ENCODE data around the gene SNX30.
A peak's percentile ranks its signal among the peaks of the same experiment; 100 is the strongest.

SNX30 gene

DNA sequence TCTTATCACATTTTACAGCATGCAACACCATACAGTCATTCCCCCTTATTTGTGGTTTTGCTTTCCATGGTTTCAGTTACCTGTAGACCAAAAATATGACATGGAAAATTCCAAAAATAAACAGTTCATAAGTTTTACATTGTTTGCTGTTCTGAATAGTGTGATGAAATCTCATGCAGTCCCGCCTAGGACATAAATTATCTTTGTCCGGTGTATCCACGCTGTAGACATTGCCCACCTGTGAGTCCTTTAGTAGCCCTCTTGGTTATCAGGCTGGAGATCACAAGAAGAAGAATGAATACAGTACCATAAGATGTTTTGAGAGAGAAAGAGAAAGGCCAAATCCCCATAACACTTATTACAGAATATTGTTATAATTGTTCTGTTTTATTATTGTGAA is 72.1 kb downstream of the SNX30 start:
- no peak for DNase-seq (ENCODE audit: low spot score)

DNA sequence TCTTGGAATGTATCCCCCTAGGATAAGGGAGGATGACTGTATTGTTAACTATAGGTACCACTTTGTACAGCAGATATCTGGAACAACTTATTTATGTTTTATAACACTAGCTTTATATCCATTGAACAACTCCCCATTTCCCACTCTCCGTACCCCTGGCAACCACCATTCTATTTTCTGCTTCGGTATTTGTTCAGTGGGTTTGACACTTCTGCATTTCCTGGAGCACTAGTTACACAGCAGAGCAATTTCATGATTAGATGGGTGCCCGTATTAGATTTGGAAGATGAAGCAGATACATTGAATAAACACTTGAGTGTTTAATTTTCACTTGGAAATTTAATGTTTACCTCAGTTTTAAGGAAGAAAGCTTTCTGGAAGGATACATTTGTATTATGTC is 72.7 kb downstream of the SNX30 start:
- DNase-seq (ENCODE audit: low spot score), result no peak

GRCh38 chr9:112831281-112831851 is 80.8 kb downstream of the SNX30 start:
- no peak for DNase-seq (ENCODE audit: low spot score)

- no peak for DNase-seq (ENCODE audit: low spot score)
These were observed 81.4 kb downstream of the SNX30 start for GRCh38 chr9:112831969-112832368.

- DNase-seq (ENCODE audit: low spot score), result no peak
These were observed 82.5 kb downstream of the SNX30 start for GRCh38 chr9:112833081-112833480.

GRCh38 chr9:112836394-112836793 is 85.8 kb downstream of the SNX30 start:
- no peak for DNase-seq (ENCODE audit: low spot score)

GRCh38 chr9:112838342-112838741 is 87.8 kb downstream of the SNX30 start:
- no peak for DNase-seq (ENCODE audit: low spot score)

GRCh38 chr9:112839331-112839730 is 88.8 kb downstream of the SNX30 start:
- no peak for DNase-seq (ENCODE audit: low spot score)

DNA sequence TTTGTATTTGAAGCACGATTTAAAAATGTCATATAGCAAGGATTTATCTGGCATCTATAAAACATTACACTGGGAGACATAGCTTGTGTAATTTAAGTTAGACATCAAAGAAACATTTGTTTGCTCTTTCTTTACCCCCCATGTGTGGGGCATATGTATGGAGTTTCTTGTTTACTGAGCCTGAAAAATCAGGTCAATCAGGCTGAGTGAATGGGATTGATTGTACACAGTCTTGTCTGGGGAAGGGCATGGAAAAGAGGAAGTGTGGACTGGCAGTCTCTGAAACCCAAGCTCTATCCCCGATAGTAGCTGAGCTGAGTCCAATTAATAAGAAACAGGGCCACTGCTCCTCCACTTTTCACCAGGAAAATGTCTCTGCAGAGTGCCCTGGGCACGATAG is 90.7 kb downstream of the SNX30 start:
- no peak for DNase-seq (ENCODE audit: low spot score)

DNA sequence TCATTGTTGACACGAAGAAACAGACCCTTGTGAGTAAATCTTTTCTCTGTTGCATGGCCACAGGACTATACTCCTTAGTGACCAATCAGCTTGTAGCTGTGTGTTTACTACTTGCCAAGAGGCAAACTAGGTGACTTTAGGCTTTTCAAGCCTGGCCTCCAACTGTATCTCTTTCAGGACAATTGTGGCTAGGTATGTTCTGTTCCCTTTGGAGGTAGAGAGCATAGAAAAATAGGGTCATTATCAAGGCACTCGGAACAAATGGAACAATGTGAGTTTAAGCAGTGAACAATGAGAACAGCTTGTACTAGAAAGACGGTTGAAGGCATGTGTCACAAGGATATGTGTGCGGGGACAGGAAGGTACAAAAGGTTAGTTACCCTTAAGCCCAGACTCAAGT is 92.0 kb downstream of the SNX30 start:
- no peak for DNase-seq (ENCODE audit: low spot score)

DNA sequence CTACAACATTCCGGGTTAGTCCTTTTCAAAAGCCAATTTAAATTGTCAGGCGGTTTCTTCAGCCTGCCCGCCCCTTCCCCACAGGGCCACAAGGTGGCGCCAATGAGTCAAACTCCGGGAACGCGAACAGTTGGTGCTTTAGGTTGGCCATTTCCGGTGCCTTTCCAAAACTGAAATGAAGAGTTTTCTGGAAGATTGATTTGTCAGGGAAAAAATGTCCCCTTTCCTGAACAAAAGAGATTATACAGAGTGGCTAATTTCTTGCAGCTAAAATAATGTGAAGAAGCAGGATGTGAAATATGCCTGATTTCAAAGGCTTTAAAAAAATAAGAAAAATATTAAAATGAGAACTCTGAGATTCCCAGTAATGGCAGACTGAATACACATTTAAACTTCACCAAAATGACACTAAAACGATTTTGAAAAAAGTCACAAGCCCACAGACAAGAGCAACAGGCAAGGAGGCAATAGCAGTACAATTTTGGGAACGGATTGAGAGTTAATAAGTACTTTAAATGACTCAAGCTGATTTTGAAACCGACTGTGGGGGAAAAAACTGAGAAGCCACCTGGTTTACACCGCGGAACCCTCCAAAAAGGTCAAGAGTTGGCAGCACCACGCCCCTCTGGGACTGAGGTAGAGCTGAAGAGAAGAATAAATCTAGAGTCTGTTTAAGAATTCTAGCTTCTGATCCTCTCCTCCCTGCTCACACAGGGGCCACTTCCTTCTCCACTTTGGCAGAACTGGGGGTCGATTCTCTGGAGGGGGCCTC is 94.4 kb downstream of the SNX30 start:
- DNase-seq (ENCODE audit: low spot score), result peak; percentile 85

- no peak for DNase-seq (ENCODE audit: low spot score)
These were observed 96.2 kb downstream of the SNX30 start for GRCh38 chr9:112846528-112847488.

DNA sequence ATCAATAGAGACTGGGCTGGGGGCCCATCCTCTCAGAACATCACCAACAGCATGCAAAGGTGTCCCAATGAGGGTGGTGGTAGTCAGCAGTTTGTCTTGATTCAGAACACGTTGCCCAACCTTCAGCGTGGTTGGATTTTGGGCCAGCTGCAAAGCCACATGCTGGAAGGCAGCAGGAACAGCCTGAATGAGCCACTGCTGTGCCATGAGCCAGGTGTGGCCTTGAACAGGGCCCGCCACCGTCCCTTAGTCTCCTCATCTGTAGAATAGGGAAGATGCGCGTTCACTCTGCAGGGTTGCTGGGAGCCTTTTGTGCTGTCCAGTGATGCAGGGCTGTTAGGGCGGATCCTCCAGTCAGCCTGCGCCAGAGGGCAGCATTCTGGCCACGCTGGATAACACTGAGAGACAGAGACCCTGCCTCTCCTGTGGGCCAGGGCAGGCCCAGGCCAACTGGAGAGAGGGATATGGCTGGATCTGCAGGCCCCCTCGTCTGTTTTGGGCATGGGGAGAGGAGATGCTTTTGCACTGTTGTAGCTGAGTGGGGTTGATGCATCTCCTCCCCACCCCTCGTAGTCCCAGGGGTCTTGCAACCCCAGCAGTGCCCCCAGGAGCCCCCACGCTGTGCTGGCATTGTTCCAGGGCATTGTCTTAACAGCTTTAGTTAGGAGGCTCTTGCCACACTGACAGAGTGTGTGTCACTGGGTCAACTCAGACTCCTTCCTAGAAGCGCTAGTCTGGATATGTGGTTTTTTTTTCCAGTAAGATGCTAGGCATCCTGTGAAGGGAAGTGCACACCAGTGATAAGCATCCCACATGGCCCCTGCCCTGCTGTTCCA is 98.0 kb downstream of the SNX30 start:
- no peak for DNase-seq (ENCODE audit: low spot score)

- DNase-seq (ENCODE audit: low spot score), result no peak
These were observed 98.9 kb downstream of the SNX30 start for GRCh38 chr9:112849363-112849922.

GRCh38 chr9:112850840-112851239 is 100.3 kb downstream of the SNX30 start:
- no peak for DNase-seq (ENCODE audit: low spot score)

GRCh38 chr9:112852741-112853504 is 102.4 kb downstream of the SNX30 start:
- no peak for DNase-seq (ENCODE audit: low spot score)

DNA sequence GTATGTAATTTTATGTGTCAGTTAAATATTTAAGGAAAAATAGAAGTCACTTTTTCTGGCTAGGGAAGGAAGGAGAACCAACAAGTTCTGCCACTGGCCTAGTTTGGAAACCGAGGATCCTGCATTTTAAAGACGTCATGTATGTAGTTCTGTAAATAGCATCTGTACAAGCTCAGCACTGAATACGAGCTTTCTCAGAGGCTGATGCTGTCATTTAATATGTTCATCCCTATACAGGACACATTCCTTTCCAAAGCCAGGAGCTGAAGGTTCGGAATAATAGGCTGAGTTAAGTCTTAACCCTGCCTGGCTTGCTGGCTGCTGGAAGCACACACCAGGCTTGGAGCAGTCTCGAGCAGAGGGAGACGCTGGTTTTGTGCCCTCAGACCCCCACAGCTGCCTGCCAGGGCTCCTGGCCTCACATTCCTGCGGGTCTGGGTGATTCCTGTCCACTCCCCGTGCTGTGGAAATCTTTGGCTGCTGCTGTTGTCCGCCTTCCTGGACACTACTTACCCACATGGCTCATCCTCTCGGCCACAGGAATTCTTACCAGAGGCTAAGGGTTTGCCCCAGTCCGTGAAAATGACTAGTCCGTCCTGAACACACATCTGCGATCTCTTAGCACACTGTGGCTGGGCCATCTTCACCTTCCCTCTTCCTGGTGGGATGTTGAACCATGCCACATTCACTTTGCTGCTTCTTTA is 103.5 kb downstream of the SNX30 start:
- DNase-seq (ENCODE audit: low spot score), result no peak

- DNase-seq (ENCODE audit: low spot score), result no peak
These were observed 104.1 kb downstream of the SNX30 start for GRCh38 chr9:112854657-112855056.

DNA sequence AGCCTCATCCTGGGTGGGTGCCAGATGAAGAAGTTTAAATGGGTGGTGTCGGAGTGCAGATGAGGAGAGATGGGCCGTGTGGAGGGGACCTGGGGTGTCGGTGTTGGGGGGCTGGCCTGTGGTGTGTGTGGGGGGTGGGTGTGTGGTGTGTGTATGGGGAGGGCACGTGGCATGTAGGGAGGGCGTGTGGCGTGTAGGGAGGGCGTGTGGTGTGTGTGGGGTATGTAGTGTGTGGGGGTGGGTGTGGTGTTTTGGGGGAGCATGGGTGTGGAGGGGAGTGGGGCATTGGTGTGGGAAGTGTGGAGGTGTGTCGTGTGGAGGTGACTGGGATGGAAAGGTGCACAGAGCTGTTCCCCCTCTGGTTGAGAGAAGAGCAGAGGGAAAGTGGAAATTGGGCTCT is 105.6 kb downstream of the SNX30 start:
- no peak for DNase-seq (ENCODE audit: low spot score)

DNA sequence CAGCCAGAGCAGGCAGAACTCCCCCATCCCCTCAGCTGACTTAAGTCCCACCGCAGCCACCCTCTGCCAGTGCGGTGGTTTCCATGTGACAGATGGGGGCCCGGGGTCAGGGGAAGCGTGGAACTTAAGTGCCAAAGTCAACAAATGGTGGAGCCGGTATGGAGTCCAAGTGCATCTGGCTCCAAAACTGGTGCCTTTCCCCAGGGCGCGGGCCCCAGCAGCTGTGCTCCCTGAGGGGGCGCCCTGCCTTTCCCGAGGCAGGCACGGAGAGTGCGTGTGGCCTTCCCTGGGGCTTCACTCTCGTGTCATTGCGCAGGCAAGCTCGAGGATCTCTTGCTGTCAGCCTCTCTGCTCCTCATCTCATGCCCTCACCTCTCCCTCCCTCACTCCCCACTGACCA is 106.3 kb downstream of the SNX30 start:
- no peak for DNase-seq (ENCODE audit: low spot score)
